Upper lobe of left lung (tissue), 4 donors: ENCODE data around the gene WTAP.

Source experiments
- CTCF ChIP-seq, 6 experiments: fragments of 450-650 bp in 4 of 6; fragments of 200-600 bp in 2 of 6; sonication (generic) in 2 of 6; IDR thresholded peaks; one replicate each; pipeline ENCODE4 v1.5.1; 2016 to 2019; ENCODE audit warnings: antibody characterized with exemption in 6 of 6
- EP300 ChIP-seq, 4 donors: sonication (generic); formaldehyde crosslinking; IDR thresholded peaks; one replicate each; pipeline ENCODE4 v1.5.1; 2017; ENCODE audit warnings: antibody characterized with exemption in 4 of 4, control low read depth in 2 of 4
- POLR2A ChIP-seq, 4 donors: fragments of 450-650 bp; IDR thresholded peaks; one replicate each; pipeline ENCODE4 v1.5.1; 2016 to 2017; ENCODE audit warnings: antibody characterized with exemption in 4 of 4, mild to moderate bottlenecking in 2 of 4
- POLR2AphosphoS5 ChIP-seq, 2 donors: sonication (generic); formaldehyde crosslinking; IDR thresholded peaks; one replicate each; pipeline ENCODE4 v1.5.1; 2017; ENCODE audit warnings: antibody characterized with exemption in 2 of 2

GRCh38 chr6:159751448-159751847 lies 24.1 kb downstream of the WTAP start:
- TF ChIP-seq EP300 (IDR thresholded peaks at IDR 0.05): no peak
- no peak for TF ChIP-seq CTCF (IDR thresholded peaks at IDR 0.05)
- TF ChIP-seq POLR2A (IDR thresholded peaks at IDR 0.05): no peak
- no peak for TF ChIP-seq POLR2AphosphoS5 (IDR thresholded peaks at IDR 0.05)
